Brain pericyte (primary cell): ENCODE results near the gene ARMC2.
"Not testable (repeated sequence)": the region's sequence is repeated elsewhere in the genome, so short reads cannot be mapped to it uniquely, and the experiment has no call there.

Experiments used
- DNase-seq: peaks from one replicate; pipeline ENCODE4 v3.0.0-alpha.2; 2012; ENCODE audit warnings: low read depth, low spot score

ARMC2 gene

GRCh38 chr6:108832738-108833137 lies 15.5 kb upstream of the ARMC2 start:
- DNase-seq: no peak

- DNase-seq: peak; percentile 44
These were observed 12.9 kb upstream of the ARMC2 start for GRCh38 chr6:108835218-108835850.

- DNase-seq: no peak
These were observed 12.2 kb upstream of the ARMC2 start for GRCh38 chr6:108836061-108836460.

GRCh38 chr6:108837236-108837971 lies 10.8 kb upstream of the ARMC2 start:
- DNase-seq: no peak

- DNase-seq: no peak
These were observed 10.0 kb upstream of the ARMC2 start for GRCh38 chr6:108838101-108838717.

- no peak for DNase-seq
These were observed 9.1 kb upstream of the ARMC2 start for GRCh38 chr6:108839083-108839642.

GRCh38 chr6:108840919-108841318 lies 7.3 kb upstream of the ARMC2 start:
- DNase-seq: no peak

GRCh38 chr6:108841377-108841855 lies 6.8 kb upstream of the ARMC2 start:
- DNase-seq: no peak

GRCh38 chr6:108844135-108844534 lies 4.1 kb upstream of the ARMC2 start:
- no peak for DNase-seq

- DNase-seq: no peak
These were observed 3.1 kb upstream of the ARMC2 start for GRCh38 chr6:108845145-108845544.

GRCh38 chr6:108846101-108846500 lies 2.1 kb upstream of the ARMC2 start:
- DNase-seq: no peak

GRCh38 chr6:108846628-108847027 lies 1.6 kb upstream of the ARMC2 start:
- DNase-seq: no peak

- DNase-seq: no peak
These were observed 495 bp upstream of the ARMC2 start for GRCh38 chr6:108847738-108848115.

GRCh38 chr6:108850669-108851465 lies 2.6 kb downstream of the ARMC2 start:
- no peak for DNase-seq

GRCh38 chr6:108851756-108852155 lies 3.5 kb downstream of the ARMC2 start:
- no peak for DNase-seq

GRCh38 chr6:108853077-108853476 lies 4.9 kb downstream of the ARMC2 start:
- DNase-seq: no peak

- DNase-seq: no peak
These were observed 14.4 kb downstream of the ARMC2 start for GRCh38 chr6:108862479-108863191.

GRCh38 chr6:108865751-108866286 lies 17.6 kb downstream of the ARMC2 start:
- not testable (repeated sequence) for DNase-seq

- DNase-seq: no peak
These were observed 18.6 kb downstream of the ARMC2 start for GRCh38 chr6:108866798-108867197.

- DNase-seq: no peak
These were observed 20.4 kb downstream of the ARMC2 start for GRCh38 chr6:108868647-108869046.

GRCh38 chr6:108869876-108870275 lies 21.7 kb downstream of the ARMC2 start:
- no peak for DNase-seq
